22Rv1 (cell line): ENCODE data around the gene GPR33.

ENCODE experiments used
- ZFX ChIP-seq: fragments of 450-650 bp; IDR thresholded peaks from 2 replicates; pipeline ENCODE4 v1.6.1; 2017; ENCODE audit warnings: antibody characterized with exemption, borderline replicate concordance
- TF ChIP-seq, protein P1 (sequence below): fragments of 450-650 bp; IDR thresholded peaks from 2 replicates; pipeline ENCODE4 v1.5.1; 2017; ENCODE audit warnings: mild to moderate bottlenecking

DNA sequence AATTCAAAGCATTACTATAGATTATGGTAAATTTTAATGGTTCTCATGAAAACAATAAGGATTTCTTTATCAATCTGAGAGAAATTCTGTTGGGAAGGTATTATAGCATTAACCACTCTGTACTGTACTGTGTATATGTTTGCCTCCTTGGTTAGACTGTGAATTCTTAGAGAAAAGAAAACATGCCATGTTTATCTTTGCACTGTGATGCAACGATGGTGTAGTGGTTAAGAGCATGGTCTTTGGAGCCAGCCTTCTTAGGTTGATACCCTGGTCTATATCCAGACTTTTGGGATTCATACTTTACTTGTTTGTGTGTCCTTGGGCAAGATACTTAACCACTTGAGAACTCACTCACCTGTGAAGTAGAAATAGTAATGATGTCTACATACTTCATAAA is 41.2 kb upstream of the GPR33 start:
- TF ChIP-seq, protein P1, sequence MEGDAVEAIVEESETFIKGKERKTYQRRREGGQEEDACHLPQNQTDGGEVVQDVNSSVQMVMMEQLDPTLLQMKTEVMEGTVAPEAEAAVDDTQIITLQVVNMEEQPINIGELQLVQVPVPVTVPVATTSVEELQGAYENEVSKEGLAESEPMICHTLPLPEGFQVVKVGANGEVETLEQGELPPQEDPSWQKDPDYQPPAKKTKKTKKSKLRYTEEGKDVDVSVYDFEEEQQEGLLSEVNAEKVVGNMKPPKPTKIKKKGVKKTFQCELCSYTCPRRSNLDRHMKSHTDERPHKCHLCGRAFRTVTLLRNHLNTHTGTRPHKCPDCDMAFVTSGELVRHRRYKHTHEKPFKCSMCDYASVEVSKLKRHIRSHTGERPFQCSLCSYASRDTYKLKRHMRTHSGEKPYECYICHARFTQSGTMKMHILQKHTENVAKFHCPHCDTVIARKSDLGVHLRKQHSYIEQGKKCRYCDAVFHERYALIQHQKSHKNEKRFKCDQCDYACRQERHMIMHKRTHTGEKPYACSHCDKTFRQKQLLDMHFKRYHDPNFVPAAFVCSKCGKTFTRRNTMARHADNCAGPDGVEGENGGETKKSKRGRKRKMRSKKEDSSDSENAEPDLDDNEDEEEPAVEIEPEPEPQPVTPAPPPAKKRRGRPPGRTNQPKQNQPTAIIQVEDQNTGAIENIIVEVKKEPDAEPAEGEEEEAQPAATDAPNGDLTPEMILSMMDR: no peak
- TF ChIP-seq ZFX: no peak
